MG63 (cell line): ENCODE measurements around the gene GRIK4. TPM values are rescaled to one million over a fixed set of nuclear protein-coding genes. Genes with fewer than 3 reads are reported as not detected.
A peak's percentile ranks its signal among the peaks of the same experiment; 100 is the strongest.

ENCODE experiments used
- DNase-seq: peaks from one replicate; pipeline ENCODE4 v3.0.0-alpha.2; 2020
- H3K27me3 ChIP-seq: fragments of 250-450 bp; sonication (Bioruptor Pico); 2 replicates; pipeline ENCODE4 v1.5.1; 2020; ENCODE audit warnings: mild to moderate bottlenecking, moderate library complexity
- H3K36me3 ChIP-seq: fragments of 250-450 bp; sonication (Bioruptor Pico); 2 replicates; pipeline ENCODE4 v1.5.1; 2020; ENCODE audit warnings: mild to moderate bottlenecking, moderate library complexity
- H3K4me3 ChIP-seq: fragments of 250-450 bp; sonication (Bioruptor Pico); 2 replicates; pipeline ENCODE4 v1.5.1; 2020; ENCODE audit warnings: mild to moderate bottlenecking, moderate library complexity
- H3K9me3 ChIP-seq: fragments of 250-450 bp; sonication (Bioruptor Pico); 2 replicates; pipeline ENCODE4 v1.5.1; 2020; ENCODE audit warnings: mild to moderate bottlenecking, moderate library complexity
- total RNA-seq: library from RNA; depleted of rRNA; stranded (reverse); fragments of >200 nt; shearing (Covaris generic); gene quantifications from 2 replicates; pipeline ENCODE4 v1.2.3, GENCODE V29; 2014; ENCODE audit warnings: low replicate concordance

The GRIK4 gene
- total RNA-seq, 1 experiment from 2014 or later: not detected

- H3K36me3 ChIP-seq: no peaks in the 10 kb centered on the region
- no peak for DNase-seq
- no peaks in the 10 kb centered on the region for H3K27me3 ChIP-seq
- H3K4me3 ChIP-seq: no peak overlapping the region
- no peaks in the 10 kb centered on the region for H3K9me3 ChIP-seq
These were observed 87.1 kb downstream of the GRIK4 start for GRCh38 chr11:120598517-120599257.

- no peaks in the 10 kb centered on the region for H3K36me3 ChIP-seq
- H3K4me3 ChIP-seq: no peak overlapping the region
- no peaks in the 10 kb centered on the region for H3K9me3 ChIP-seq
- no peak for DNase-seq
- H3K27me3 ChIP-seq: no peaks in the 10 kb centered on the region
These were observed 88.4 kb downstream of the GRIK4 start for GRCh38 chr11:120599816-120600420.

DNA sequence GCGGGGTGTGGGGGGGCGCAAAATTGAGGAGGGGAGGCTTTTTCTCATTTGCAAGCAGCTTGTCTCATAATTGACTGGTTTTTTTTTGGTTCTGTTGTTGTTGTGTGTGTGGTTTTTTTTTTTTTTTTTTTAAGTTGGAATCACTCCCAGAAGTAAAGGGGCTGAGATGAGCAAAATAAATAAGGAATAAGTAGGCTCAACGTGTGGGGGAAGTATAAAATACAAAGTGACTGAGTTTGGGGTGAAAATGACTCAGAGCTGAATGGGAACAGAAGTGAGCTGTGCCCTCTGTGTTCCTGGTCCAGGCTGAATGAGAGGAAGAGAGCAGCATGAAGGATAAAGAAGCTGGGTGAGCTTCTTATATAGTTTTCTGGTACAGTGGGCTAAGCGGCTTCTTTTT, 90.0 kb downstream of the GRIK4 start:
- H3K36me3 ChIP-seq: no peaks in the 10 kb centered on the region
- peak; percentile 48 for DNase-seq

DNA sequence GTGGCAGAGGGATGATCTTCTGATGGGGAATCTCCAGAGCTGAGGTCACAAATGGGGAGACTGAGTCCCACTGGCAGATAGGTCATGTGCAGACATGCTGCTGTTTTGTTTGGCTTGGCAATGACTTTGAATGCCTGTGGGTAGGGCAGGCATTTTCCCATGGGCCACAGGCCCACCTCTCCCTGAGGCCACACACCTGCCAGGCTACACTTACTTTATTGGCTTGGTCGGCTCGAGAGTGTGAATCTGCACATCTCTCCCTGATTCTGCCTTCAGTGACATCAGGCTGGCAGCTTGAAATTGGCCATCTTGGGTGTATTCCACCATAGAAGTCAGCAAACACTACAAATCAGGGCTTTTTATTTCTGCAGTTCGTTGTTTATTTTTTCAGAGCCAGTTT, 91.5 kb downstream of the GRIK4 start:
- H3K9me3 ChIP-seq: no peaks in the 10 kb centered on the region
- DNase-seq: no peak
- no peak overlapping the region for H3K4me3 ChIP-seq
- no peaks in the 10 kb centered on the region for H3K27me3 ChIP-seq
- H3K36me3 ChIP-seq: no peaks in the 10 kb centered on the region

More for the DNA sequence above, 90.0 kb downstream of the GRIK4 start:
- H3K27me3 ChIP-seq: no peaks in the 10 kb centered on the region
- H3K9me3 ChIP-seq: no peaks in the 10 kb centered on the region
- no peak overlapping the region for H3K4me3 ChIP-seq

DNA sequence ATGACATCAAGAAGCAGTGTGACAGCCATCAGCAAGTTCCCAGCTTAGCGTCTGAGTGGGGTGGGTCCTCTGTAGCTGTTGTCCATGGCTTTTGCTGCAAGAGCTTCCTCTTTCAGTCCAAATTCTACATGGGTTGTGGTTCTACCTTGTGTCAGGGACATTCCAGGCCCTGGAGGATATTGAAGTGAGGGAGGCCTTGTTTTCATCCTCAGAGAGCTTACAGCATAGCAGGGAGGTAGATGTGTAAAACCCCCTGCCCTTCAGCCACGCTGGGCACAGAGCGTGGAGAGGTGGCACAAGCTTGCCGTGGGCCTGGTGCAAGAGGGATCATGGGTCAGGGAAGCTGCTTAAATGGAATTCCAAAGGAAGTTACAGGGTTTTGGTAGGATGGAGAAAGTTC, 93.9 kb downstream of the GRIK4 start:
- Histone ChIP-seq H3K27me3 (no peaks in the 10 kb centered on the region), H3K9me3 (no peaks in the 10 kb centered on the region), H3K4me3 (no peak overlapping the region), H3K36me3 (no peaks in the 10 kb centered on the region)
- no peak for DNase-seq

GRCh38 chr11:120606211-120607010, 94.9 kb downstream of the GRIK4 start:
- H3K27me3 ChIP-seq: no peaks in the 10 kb centered on the region
- H3K9me3 ChIP-seq: no peaks in the 10 kb centered on the region
- no peak for DNase-seq
- H3K36me3 ChIP-seq: no peaks in the 10 kb centered on the region
- H3K4me3 ChIP-seq: no peak overlapping the region

DNA sequence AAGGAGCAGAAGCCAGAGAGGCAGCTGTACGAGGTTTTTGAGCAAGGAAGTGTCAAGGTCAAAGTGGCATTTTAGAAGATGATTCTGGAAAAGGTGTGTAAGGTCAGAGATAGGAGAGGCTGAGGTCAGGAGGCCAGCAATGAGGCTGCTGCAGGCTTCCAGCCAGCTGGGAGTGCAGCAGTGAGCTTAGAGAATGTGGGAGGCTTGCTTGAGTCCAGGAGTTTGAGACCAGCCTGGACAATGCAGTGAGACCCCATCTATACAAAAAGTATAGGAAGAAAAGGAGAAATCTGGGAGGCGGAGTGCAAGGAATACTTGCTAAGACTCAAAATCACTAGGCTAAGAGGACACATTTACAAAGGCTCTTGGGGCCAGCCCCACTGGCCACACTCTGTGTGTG, 96.5 kb downstream of the GRIK4 start:
- no peak for DNase-seq
- H3K4me3 ChIP-seq: no peak overlapping the region
- no peaks in the 10 kb centered on the region for H3K27me3 ChIP-seq
- no peaks in the 10 kb centered on the region for H3K9me3 ChIP-seq
- no peaks in the 10 kb centered on the region for H3K36me3 ChIP-seq

DNA sequence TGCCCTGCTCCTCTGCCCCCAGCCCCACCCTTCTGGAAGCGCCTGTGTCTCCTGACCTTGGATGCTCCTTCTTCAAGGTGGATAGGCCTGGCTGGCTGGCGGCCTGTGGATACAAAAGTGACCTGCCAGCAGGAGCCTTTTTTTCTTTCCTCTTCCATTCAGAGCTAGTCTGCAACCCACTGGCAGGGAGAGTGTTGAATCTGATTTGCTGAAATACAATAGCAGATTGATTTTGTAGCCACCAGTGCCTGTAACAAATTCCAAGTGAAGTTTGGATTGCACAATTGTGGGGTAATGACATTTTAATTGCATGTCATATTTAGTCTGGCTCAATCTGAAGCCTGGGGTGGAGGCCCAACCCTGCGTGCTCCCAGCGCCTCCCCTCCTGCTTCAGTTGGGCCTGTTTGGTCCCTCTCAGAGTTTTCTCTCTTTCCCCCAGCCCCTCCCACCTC, 97.2 kb downstream of the GRIK4 start:
- Histone ChIP-seq H3K9me3 (no peaks in the 10 kb centered on the region), H3K4me3 (no peak overlapping the region), H3K27me3 (no peaks in the 10 kb centered on the region), H3K36me3 (no peaks in the 10 kb centered on the region)
- DNase-seq: peak; percentile 5

- Histone ChIP-seq H3K4me3 (no peak overlapping the region), H3K27me3 (no peaks in the 10 kb centered on the region), H3K9me3 (no peaks in the 10 kb centered on the region), H3K36me3 (no peaks in the 10 kb centered on the region)
- DNase-seq: no peak
These were observed 98.6 kb downstream of the GRIK4 start for GRCh38 chr11:120610111-120610510.

GRCh38 chr11:120611581-120611980, 100.0 kb downstream of the GRIK4 start:
- no peak for DNase-seq
- H3K9me3 ChIP-seq: no peaks in the 10 kb centered on the region
- H3K4me3 ChIP-seq: no peak overlapping the region
- no peaks in the 10 kb centered on the region for H3K36me3 ChIP-seq
- no peaks in the 10 kb centered on the region for H3K27me3 ChIP-seq

DNA sequence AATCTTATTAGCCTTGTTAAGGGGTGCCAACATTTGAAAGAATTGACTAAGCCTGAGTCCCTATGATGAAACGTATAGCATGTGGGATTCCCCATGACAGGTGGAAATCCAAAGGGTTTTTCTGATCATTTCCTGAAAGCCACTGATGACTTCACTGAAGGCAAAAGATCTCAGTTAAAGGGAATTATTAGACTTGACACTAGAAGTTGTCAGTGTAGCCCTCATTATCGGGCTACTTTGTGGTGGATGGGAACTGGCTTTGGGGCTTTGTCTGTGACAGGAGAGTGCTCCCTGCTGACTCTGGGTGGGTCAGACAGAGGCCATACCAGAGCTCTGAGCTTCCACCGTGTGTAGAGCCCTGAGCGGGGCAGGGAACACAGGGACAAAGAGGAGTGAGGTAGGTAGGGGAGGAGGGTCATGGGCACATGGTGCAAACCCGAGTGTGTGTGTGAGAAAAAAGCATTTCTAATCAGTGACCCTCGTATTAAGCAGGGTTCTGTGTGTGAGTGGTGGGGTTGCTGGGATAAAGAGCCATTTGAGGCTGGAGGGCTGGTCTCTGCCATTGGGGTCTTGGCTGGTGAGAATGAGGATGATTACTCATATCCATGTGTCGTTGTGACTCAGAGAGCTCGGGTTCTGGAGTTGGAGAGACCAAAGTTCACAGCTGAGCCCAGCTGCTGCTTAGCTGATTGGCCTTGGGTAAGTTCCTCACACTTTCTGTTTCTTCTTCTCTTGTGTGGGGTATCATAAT, 101.1 kb downstream of the GRIK4 start:
- peak; percentile 66 for DNase-seq
- H3K36me3 ChIP-seq: no peaks in the 10 kb centered on the region

DNA sequence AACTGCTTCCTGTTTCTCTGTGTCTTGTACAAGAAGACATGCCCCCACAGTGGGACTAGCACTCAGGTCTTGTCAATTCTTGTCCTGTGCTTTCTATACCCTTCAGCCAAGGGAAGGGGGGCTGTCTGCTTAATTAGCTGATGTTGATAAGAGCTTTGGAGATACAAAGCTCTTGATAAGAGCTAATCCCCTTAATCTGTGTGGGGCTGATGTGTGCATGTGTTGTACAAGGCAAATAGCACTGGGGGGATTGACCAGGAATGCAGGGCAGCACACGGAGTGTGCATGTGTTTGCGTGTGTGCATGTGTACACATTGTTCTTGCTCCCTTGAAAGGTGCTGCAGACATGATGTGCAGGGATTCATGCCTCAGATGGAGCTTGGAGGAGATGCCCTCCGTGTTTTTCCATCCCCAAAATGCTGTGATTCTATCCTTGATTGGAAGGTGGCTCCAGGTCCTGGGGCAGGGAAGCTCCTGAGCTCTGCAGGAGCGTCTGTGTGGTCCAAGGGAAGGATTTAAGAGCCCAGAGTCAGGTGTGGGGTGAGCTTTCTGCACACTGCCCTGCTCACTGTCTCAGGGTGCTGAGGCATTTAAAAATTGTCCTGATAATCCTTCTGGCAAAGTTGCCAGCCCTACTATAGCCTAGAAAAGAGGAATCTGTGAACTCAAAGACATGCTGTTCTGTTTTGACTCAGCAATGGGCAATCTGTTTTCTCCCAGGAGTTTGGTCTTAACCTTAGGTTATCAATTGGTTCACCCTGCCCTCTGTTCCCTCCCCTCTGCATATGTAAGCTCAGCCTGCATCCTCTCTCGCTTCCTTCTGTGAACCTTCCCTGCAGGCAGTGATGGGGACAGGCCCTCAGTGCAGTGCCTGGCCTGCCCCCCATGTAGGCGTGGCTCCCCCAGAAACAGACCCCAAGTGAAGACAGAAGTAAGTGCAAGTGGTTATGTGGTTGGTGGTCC, 102.0 kb downstream of the GRIK4 start:
- no peak overlapping the region for H3K4me3 ChIP-seq
- H3K36me3 ChIP-seq: no peaks in the 10 kb centered on the region
- no peak for DNase-seq
- no peaks in the 10 kb centered on the region for H3K27me3 ChIP-seq
- H3K9me3 ChIP-seq: peaks cover 4% of the 10 kb centered on the region; the same call in 1 of the 2 replicates

More for the DNA sequence above, 101.1 kb downstream of the GRIK4 start:
- no peaks in the 10 kb centered on the region for H3K9me3 ChIP-seq
- no peak overlapping the region for H3K4me3 ChIP-seq
- H3K27me3 ChIP-seq: no peaks in the 10 kb centered on the region

DNA sequence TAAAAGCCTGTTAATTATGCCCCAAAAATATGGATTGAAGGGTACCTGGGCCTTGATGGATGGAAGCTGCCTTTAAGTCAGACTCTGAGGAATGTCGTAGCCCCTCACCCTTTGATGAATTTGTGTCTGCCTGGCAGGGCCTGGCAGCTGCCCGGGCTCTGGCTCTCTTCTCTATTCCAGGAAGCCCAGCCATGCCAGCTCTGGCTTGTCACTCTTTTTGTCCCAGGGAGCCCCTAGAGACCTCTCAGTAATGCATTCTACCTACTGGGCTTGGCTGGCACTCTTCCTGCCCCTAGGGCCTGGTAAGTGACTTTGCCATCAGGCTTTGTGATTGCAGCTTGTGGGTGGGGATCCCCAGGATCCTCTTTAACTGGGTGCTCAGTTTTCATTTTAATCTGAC, 103.8 kb downstream of the GRIK4 start:
- no peaks in the 10 kb centered on the region for H3K36me3 ChIP-seq
- H3K27me3 ChIP-seq: no peaks in the 10 kb centered on the region
- no peak for DNase-seq
- H3K4me3 ChIP-seq: no peak overlapping the region
- peaks cover 4% of the 10 kb centered on the region; the same call in 1 of the 2 replicates for H3K9me3 ChIP-seq

DNA sequence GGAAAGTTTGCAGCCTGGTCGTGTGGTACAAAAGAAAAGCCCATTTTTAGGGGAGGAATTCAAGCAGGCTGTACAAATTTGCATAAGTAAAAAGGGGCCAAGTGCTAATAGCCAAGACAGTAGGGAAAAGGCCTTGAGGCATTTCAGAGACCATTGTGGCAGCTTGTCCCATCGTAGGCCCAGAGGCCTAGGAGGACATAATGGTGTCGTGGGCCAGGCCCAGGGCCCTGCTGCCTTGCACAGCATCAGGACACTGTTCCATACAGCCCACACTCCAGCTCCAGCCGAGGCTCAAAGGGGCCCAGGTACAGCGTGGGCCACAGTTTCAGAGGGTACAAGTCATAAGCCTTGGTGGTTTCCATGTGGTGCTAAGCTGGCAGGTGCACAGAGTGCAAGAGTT, 106.9 kb downstream of the GRIK4 start:
- H3K9me3 ChIP-seq: peaks cover 4% of the 10 kb centered on the region; the same call in 1 of the 2 replicates

GRCh38 chr11:120622189-120622875, 110.8 kb downstream of the GRIK4 start:
- H3K27me3 ChIP-seq: no peaks in the 10 kb centered on the region
- no peaks in the 10 kb centered on the region for H3K36me3 ChIP-seq
- no peak overlapping the region for H3K4me3 ChIP-seq
- no peak for DNase-seq
- peaks cover 4% of the 10 kb centered on the region; the same call in 1 of the 2 replicates for H3K9me3 ChIP-seq

More for the DNA sequence above, 106.9 kb downstream of the GRIK4 start:
- no peaks in the 10 kb centered on the region for H3K27me3 ChIP-seq
- no peak overlapping the region for H3K4me3 ChIP-seq
- DNase-seq: no peak
- H3K36me3 ChIP-seq: no peaks in the 10 kb centered on the region
